Glutamatergic neuron (in vitro differentiated cells): ENCODE data around the gene GNAT3. TPM values are rescaled to one million over a fixed set of nuclear protein-coding genes. Genes with fewer than 3 reads are reported as not detected.

Experiments used
- DNase-seq: peaks from one replicate; pipeline ENCODE4 v3.0.0; 2022
- H3K27ac Mint-ChIP-seq: one replicate; pipeline ENCODE4 v1.8.0; 2020; ENCODE audit warnings: mild to moderate bottlenecking, mixed read lengths, inconsistent platforms; ENCODE audit not compliant: unreplicated experiment
- H3K27me3 Mint-ChIP-seq: one replicate; pipeline ENCODE4 v1.8.0; 2020; ENCODE audit warnings: mild to moderate bottlenecking, moderate library complexity, mixed read lengths, inconsistent platforms; ENCODE audit not compliant: unreplicated experiment
- H3K36me3 Mint-ChIP-seq: one replicate; pipeline ENCODE4 v1.8.0; 2020; ENCODE audit warnings: mild to moderate bottlenecking, mixed read lengths, inconsistent platforms; ENCODE audit not compliant: unreplicated experiment
- H3K4me1 Mint-ChIP-seq: one replicate; pipeline ENCODE4 v1.8.0; 2020; ENCODE audit warnings: mild to moderate bottlenecking, low read depth, mixed read lengths, inconsistent platforms; ENCODE audit not compliant: unreplicated experiment
- H3K4me3 Mint-ChIP-seq: one replicate; pipeline ENCODE4 v1.8.0; 2020; ENCODE audit warnings: mild to moderate bottlenecking, mixed read lengths, inconsistent platforms; ENCODE audit not compliant: unreplicated experiment
- H3K9me3 Mint-ChIP-seq: one replicate; pipeline ENCODE4 v1.8.0; 2020; ENCODE audit warnings: mild to moderate bottlenecking, moderate library complexity, mixed read lengths, inconsistent platforms; ENCODE audit not compliant: unreplicated experiment
- long read RNA-seq: library from polyadenylated mRNA; unstranded; transcript quantifications from one replicate; pipeline ENCODE4 v2.0.0, GENCODE V29; 2020; ENCODE audit not compliant: unreplicated experiment
- total RNA-seq: library from RNA; stranded (reverse); fragmentation: NEBNext Ultra II Directional; extraction: Animal tissue kit (Norgen Biotek cat#: 25700); gene quantifications from one replicate; pipeline ENCODE4 v1.2.1, GENCODE V29; 2021; ENCODE audit not compliant: unreplicated experiment
- TF ChIP-seq, protein P1 (sequence below): fragments of 200-600 bp; sonication (generic); IDR thresholded peaks from one replicate; pipeline ENCODE4 v1.5.0; 2021; ENCODE audit not compliant: partially characterized antibody, unreplicated experiment

The GNAT3 gene
- 2.0 TPM for total RNA-seq
- long read RNA-seq, partial matches to known transcripts: 0 of 2 reads
- long read RNA-seq, other reads (novel, unspliced or antisense): 0 of 2 reads

DNA sequence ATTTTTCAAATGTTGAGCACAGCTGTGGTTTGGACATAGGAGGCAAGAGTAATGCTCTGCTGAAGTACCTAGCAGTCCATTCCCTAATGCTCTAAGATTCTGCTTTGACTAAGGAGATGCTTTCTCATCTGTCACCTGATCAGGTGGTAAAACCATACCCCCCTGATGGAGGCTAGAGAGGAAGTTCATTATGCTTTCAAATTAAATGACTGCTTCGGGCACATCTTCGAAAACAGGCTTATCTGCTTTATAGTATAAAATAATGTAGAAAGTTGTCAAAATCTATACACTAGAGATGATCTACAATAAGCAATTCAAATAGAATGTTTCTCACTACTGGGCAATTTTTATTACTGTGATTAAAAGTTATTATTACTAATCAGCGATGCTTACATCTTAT, at the start of gene GNAT3:
GNAT3 (minus strand) TSS at position 101 of the 400 bp plus-strand sequence. CDS start 138 bp downstream, outside the sequence.
- TF ChIP-seq, protein P1, sequence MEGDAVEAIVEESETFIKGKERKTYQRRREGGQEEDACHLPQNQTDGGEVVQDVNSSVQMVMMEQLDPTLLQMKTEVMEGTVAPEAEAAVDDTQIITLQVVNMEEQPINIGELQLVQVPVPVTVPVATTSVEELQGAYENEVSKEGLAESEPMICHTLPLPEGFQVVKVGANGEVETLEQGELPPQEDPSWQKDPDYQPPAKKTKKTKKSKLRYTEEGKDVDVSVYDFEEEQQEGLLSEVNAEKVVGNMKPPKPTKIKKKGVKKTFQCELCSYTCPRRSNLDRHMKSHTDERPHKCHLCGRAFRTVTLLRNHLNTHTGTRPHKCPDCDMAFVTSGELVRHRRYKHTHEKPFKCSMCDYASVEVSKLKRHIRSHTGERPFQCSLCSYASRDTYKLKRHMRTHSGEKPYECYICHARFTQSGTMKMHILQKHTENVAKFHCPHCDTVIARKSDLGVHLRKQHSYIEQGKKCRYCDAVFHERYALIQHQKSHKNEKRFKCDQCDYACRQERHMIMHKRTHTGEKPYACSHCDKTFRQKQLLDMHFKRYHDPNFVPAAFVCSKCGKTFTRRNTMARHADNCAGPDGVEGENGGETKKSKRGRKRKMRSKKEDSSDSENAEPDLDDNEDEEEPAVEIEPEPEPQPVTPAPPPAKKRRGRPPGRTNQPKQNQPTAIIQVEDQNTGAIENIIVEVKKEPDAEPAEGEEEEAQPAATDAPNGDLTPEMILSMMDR: no peak
- no peak for DNase-seq
- Mint-ChIP-seq H3K27ac (peak within 1 kb of the TSS; percentile 59), H3K36me3 (no peaks in the 10 kb centered on the region), H3K9me3 (no peaks in the 10 kb centered on the region), H3K27me3 (no peaks in the 10 kb centered on the region), H3K4me3 (peak within 1 kb of the TSS; percentile 64), H3K4me1 (peaks cover 38% of the 10 kb centered on the region)

DNA sequence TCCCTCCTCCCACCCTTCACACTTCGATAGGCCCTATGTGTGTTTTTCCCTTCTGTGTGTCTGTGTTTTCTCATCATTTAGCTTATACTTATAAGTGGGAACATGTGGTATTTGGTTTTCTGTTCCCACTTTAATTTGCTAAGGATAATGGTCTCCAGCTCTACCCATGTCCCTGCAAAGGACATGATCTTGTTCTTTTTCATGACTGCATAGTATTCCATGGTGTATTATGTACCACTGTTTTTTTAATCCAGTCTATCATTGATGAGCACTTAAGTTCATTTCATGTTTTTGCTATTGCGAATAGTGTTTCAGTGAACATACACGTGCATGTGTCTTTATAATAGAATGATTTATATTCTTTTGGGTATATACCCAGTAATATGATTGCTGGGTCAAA, 46.3 kb upstream of the GNAT3 start:
- Mint-ChIP-seq H3K9me3 (peaks cover 9% of the 10 kb centered on the region), H3K27me3 (peaks cover 2% of the 10 kb centered on the region), H3K4me3 (no peak overlapping the region), H3K27ac (no peak overlapping the region), H3K36me3 (peaks cover 20% of the 10 kb centered on the region), H3K4me1 (no peaks in the 10 kb centered on the region)
- TF ChIP-seq, protein P1: no peak
- no peak for DNase-seq

DNA sequence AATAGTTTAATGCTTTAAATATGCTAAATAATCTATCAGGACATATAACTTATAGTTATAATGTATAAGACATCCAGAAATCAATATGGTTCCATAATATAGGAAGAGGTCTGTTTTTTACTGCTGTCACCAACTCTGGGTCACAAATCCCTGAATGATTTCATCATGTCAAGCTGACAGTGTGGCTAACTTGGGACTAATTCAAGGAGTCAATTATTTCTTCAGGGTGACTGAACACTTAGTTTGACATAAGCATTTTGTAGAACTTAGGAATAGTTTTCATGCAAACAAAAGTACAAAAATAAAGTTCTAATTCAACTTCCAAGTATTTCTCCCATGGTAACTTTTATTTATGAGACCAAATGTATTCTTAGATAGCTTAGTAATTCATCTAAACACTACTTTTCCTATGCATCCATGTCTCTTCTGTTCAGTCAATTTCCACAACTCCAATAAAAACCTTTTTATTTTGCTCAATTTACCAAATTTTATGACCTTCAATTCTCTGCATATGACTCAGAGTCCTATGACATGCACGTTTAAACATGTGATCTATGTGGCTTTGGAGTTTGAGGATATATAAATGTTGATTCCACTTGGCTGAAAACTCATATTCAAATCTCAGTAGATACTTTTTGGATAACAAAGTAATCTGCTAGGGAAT, 40.3 kb upstream of the GNAT3 start:
- no peak for DNase-seq
- Mint-ChIP-seq H3K9me3 (no peaks in the 10 kb centered on the region), H3K4me1 (no peaks in the 10 kb centered on the region), H3K36me3 (no peaks in the 10 kb centered on the region), H3K27me3 (no peaks in the 10 kb centered on the region), H3K27ac (no peak overlapping the region), H3K4me3 (no peak overlapping the region)
- TF ChIP-seq, protein P1: no peak

DNA sequence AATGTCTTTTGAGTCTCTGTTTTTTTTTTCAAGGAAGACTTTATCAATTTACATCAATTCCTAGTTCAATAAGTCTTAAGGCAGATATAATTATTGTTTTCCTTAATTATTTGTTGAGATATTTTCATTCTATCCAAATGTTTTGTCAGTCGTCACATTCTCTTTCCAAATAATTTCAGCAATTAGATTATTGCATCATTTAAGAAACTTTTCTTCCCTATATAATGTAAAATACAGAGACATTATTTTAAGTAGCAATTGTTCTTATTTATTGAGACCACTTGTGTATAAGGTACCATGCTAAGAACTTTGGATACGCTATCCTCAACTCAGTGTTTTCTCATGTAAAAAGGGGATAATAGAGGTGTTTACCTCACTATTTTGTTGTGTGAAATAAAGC, 38.1 kb upstream of the GNAT3 start:
- Mint-ChIP-seq H3K4me3 (no peak overlapping the region), H3K9me3 (no peaks in the 10 kb centered on the region), H3K4me1 (no peaks in the 10 kb centered on the region), H3K27me3 (no peaks in the 10 kb centered on the region), H3K36me3 (no peaks in the 10 kb centered on the region), H3K27ac (no peak overlapping the region)
- DNase-seq: no peak
- TF ChIP-seq, protein P1: no peak

DNA sequence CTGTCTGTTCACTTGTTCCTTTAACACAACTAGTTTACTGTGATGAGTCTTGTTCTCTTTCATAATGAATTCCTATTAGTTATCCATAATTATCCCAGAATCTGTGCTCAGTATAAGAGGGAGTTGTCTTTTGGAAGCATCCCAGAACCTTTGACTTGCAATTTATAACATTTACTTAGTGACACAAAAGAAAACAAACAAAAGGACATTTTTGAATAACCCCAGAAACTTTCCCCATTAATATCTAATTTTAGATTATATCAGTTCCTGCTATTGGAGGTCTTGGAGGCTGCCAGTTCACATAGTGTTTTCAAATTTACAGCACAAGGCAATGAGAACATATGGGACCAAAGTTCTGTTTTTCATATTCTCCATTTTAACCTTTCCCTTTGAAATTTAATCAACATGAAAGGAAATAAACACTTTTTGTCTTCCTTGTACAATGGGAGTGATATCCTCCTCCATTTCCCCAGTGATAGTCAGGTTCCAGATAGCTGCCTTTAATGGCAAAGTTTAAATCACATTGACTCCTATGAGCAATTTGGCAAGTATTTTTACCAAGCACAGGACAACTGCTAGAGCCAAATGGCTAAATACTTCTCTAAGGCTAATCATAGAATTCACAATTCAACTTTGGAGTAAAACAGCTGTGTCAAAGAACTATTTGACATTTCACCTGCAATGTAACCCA, 37.1 kb upstream of the GNAT3 start:
- Mint-ChIP-seq H3K4me1 (no peaks in the 10 kb centered on the region), H3K9me3 (no peaks in the 10 kb centered on the region), H3K27ac (no peak overlapping the region)

More for the DNA sequence above, 37.1 kb upstream of the GNAT3 start:
- Mint-ChIP-seq H3K27me3 (no peaks in the 10 kb centered on the region), H3K4me3 (no peak overlapping the region), H3K36me3 (no peaks in the 10 kb centered on the region)
- TF ChIP-seq, protein P1: no peak
- no peak for DNase-seq
